HUES64 (cell line): Measurements from ENCODE around the gene LAMA2.
"Not testable (repeated sequence)": the region's sequence is repeated elsewhere in the genome, so short reads cannot be mapped to it uniquely, and the experiment has no call there.

Experiments
- H3K27ac ChIP-seq: 2 replicates; pipeline ENCODE4 v1.7.0; 2013; ENCODE audit warnings: low read depth, low read length, inconsistent platforms
- H3K27me3 ChIP-seq: 2 replicates; pipeline ENCODE4 v1.6.1; 2013; ENCODE audit warnings: mild to moderate bottlenecking, low read length; ENCODE audit not compliant: insufficient read depth
- H3K36me3 ChIP-seq: 2 replicates; pipeline ENCODE4 v1.6.1; 2013; ENCODE audit warnings: mild to moderate bottlenecking, low read length; ENCODE audit not compliant: insufficient read depth
- H3K4me1 ChIP-seq: 2 replicates; pipeline ENCODE4 v1.6.1; 2013; ENCODE audit warnings: mild to moderate bottlenecking, low read length, moderate library complexity; ENCODE audit not compliant: insufficient read depth
- H3K4me3 ChIP-seq: 2 replicates; pipeline ENCODE4 v1.5.1; 2013; ENCODE audit warnings: mild to moderate bottlenecking, low read length, moderate library complexity
- H3K9ac ChIP-seq: 2 replicates; pipeline ENCODE4 v1.6.1; 2013; ENCODE audit warnings: mild to moderate bottlenecking, low read depth, low read length
- H3K9me3 ChIP-seq: 2 replicates; pipeline ENCODE4 v1.6.1; 2013; ENCODE audit warnings: low read depth, low read length; ENCODE audit not compliant: insufficient read depth
- WGBS: fragments of 150-250, 120-280 bp; methylation state at CpG from one replicate; pipeline ENCODE4 v1.1.7; 2013; ENCODE audit warnings: missing lambda C conversion rate; 5-methylcytosine and 5-hydroxymethylcytosine counted together

LAMA2 gene

DNA sequence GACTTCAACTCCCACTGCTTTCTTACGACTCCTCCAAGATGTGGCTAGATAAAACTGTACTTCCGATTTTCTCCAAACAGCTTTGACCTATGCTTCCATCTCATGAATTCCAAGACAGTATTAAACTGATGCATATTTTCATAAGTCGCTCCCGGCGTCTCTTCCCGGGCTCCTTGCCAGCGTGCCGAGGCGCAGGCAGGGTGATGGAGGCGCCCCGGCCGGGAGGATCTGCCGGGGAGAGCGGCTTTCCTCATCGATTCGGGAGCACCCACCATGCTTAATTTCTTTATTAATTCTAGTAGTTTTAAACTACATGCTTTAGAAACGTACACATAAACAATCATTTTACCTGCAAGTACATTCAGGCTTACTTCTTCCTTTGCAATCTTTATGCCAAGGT lies 276.3 kb downstream of the LAMA2 start:
- H3K9ac ChIP-seq, H3K4me3 ChIP-seq, H3K27ac ChIP-seq, H3K4me1 ChIP-seq, H3K9me3 ChIP-seq, H3K36me3 ChIP-seq, H3K27me3 ChIP-seq: not testable (repeated sequence)
- WGBS, result 95% methylated on average over 14 of the region's 17 CpGs

GRCh38 chr6:129162605-129163004 lies 279.7 kb downstream of the LAMA2 start:
- H3K9me3 ChIP-seq, result no peaks in the 10 kb centered on the region
- no peak overlapping the region for H3K4me3 ChIP-seq
- no peaks in the 10 kb centered on the region for H3K36me3 ChIP-seq
- H3K4me1 ChIP-seq, result no peaks in the 10 kb centered on the region
- H3K9ac ChIP-seq, result no peak overlapping the region
- H3K27me3 ChIP-seq, result no peaks in the 10 kb centered on the region
- H3K27ac ChIP-seq, result no peak overlapping the region
- whole genome bisulfite sequencing, result 95% methylated on average over 1 of the region's 1 CpG

DNA sequence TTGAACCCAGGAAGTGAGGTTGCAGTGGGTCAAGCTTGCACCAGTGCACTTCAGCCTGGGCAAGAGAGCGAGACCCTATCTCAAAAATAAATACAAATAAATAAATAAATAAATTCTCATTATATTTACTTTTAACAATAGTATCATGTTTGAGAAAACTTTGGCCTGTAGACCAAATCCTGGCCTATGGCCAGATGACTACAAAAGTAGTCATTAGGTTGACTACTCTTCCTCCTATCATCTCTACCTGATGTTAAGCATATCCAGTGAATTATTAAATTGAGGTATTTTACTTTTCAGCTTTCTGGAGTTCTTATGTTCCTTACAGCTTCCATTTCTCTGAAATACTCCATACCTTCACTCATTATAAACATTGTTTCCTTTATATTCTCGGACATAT lies 280.6 kb downstream of the LAMA2 start:
- no peaks in the 10 kb centered on the region for H3K9me3 ChIP-seq

GRCh38 chr6:129164032-129164431 lies 281.1 kb downstream of the LAMA2 start:
- no peaks in the 10 kb centered on the region for H3K27me3 ChIP-seq
- no peaks in the 10 kb centered on the region for H3K36me3 ChIP-seq
- H3K9ac ChIP-seq, result no peak overlapping the region
- WGBS, result 100% methylated on average over 3 of the region's 3 CpGs
- no peaks in the 10 kb centered on the region for H3K4me1 ChIP-seq
- no peak overlapping the region for H3K4me3 ChIP-seq
- H3K27ac ChIP-seq, result no peak overlapping the region
- no peaks in the 10 kb centered on the region for H3K9me3 ChIP-seq

More for the DNA sequence above, 280.6 kb downstream of the LAMA2 start:
- no peak overlapping the region for H3K4me3 ChIP-seq
- H3K27me3 ChIP-seq, result no peaks in the 10 kb centered on the region
- no peak overlapping the region for H3K9ac ChIP-seq
- no peaks in the 10 kb centered on the region for H3K4me1 ChIP-seq
- 95% methylated on average over 1 of the region's 2 CpGs for WGBS
- H3K27ac ChIP-seq, result no peak overlapping the region
- H3K36me3 ChIP-seq, result no peaks in the 10 kb centered on the region

- not testable (repeated sequence) for H3K27ac ChIP-seq, H3K4me1 ChIP-seq, H3K9me3 ChIP-seq, H3K36me3 ChIP-seq, H3K27me3 ChIP-seq
- Histone ChIP-seq H3K4me3 (peak overlapping the region; percentile 60), H3K9ac (peak overlapping the region; percentile 75; the same call in 1 of the 2 replicates)
- 63% methylated on average over 20 of the region's 20 CpGs for WGBS
These were observed 289.5 kb downstream of the LAMA2 start for GRCh38 chr6:129172279-129172995.

DNA sequence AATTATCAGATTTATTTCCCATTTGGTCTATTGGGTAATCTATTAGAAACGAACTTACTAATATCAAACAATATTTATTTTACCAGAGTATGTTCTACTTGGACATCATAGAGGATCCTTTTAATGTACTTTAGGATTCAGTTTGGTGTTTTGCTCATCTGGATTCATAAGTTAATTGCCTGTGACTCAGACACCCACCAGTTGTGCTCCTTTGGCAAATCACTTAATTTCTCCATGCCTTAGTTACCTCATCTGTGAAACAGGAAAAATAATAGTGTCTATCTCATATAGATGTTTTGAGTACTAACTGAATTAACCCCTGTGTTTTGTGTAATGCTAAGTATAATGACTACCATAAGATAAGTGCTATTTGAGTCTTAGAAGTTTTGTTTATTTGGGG lies 292.1 kb downstream of the LAMA2 start:
- WGBS, result no CpG with 5 or more reads among the region's 1 CpG
- no peaks in the 10 kb centered on the region for H3K36me3 ChIP-seq

GRCh38 chr6:129177801-129178200 lies 294.9 kb downstream of the LAMA2 start:
- H3K27ac ChIP-seq, result no peak overlapping the region
- no peak overlapping the region for H3K4me3 ChIP-seq
- no peaks in the 10 kb centered on the region for H3K9me3 ChIP-seq
- H3K27me3 ChIP-seq, result no peaks in the 10 kb centered on the region
- WGBS, result 94% methylated on average over 4 of the region's 4 CpGs
- H3K4me1 ChIP-seq, result peaks cover 4% of the 10 kb centered on the region
- H3K36me3 ChIP-seq, result no peaks in the 10 kb centered on the region
- no peak overlapping the region for H3K9ac ChIP-seq

More for the DNA sequence above, 292.1 kb downstream of the LAMA2 start:
- Histone ChIP-seq H3K27me3 (no peaks in the 10 kb centered on the region), H3K9ac (no peak overlapping the region), H3K4me1 (peaks cover 4% of the 10 kb centered on the region), H3K9me3 (no peaks in the 10 kb centered on the region), H3K27ac (no peak overlapping the region), H3K4me3 (no peak overlapping the region)

DNA sequence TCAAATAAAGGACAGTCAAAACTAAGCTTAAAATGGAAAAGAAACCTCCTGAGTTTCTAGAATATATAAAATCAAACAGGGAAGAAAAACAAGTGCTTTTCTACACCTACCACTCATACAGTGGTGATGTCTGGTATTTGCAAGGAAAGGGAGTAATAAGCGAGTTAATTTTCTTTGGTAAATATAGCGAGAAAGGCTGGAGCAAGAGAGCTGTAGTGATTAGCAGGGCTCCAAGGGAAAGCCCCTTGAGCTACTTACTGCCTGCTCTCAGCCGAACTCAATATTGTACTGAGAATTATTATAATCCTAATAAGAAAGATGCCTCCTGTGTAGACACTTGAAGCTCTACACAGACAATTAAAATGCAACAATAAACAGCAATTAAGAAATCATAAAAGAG lies 296.3 kb downstream of the LAMA2 start:
- Histone ChIP-seq H3K9ac (no peak overlapping the region), H3K36me3 (no peaks in the 10 kb centered on the region), H3K9me3 (no peaks in the 10 kb centered on the region), H3K4me3 (no peak overlapping the region), H3K4me1 (no peaks in the 10 kb centered on the region), H3K27me3 (no peaks in the 10 kb centered on the region), H3K27ac (no peak overlapping the region)
- WGBS, result 84% methylated on average over 2 of the region's 3 CpGs

DNA sequence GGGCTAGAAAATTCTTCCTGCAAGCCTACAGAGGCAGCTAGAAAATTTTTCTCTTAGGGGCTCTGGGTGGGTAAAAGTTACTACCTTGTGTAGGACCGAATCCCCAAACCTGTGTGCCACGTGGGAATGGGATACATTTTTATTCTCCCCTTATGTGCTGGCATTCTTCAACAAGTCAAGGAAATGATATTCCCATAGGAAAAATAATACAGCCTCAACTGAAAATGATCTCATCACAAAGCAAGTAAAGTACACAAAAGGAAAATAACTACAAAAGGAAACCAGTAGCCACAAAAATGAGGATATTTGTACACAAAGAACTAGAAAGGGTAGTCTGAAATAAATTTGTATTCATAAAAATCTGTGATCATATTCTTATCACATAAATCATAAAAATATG lies 298.1 kb downstream of the LAMA2 start:
- Histone ChIP-seq H3K27me3 (no peaks in the 10 kb centered on the region), H3K27ac (0 out of 2 replicates have a peak overlapping the region, but pooled peaks have one; percentile 22)
- 90% methylated on average over 2 of the region's 2 CpGs for WGBS

DNA sequence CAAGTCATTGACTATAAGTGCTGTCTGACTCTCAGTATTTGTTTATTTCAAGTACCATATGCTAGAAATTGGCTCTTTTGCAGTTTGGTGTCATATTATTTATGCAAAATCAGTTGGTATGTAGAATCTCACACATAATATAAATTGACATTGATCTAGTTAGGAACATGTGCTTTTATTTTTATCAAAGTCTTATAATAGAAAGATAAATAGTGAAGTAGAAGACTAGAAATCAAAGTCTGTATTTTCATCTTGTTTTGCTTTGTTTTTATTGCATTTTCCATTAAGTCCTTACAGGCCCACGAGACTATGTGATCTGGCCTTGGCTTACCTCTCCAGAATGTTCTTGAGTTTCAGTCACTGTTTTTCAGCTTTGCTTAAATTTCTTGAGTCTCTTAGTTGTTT lies 300.3 kb downstream of the LAMA2 start:
- no peaks in the 10 kb centered on the region for H3K9me3 ChIP-seq
- H3K36me3 ChIP-seq, result no peaks in the 10 kb centered on the region
- H3K9ac ChIP-seq, result no peak overlapping the region
- no peaks in the 10 kb centered on the region for H3K27me3 ChIP-seq
- 90% methylated on average over 1 of the region's 1 CpG for WGBS
- peaks cover 11% of the 10 kb centered on the region; the same call in 1 of the 2 replicates for H3K4me1 ChIP-seq
- H3K4me3 ChIP-seq, result no peak overlapping the region
- H3K27ac ChIP-seq, result no peak overlapping the region

More for the DNA sequence above, 298.1 kb downstream of the LAMA2 start:
- Histone ChIP-seq H3K9ac (no peak overlapping the region), H3K36me3 (no peaks in the 10 kb centered on the region), H3K9me3 (no peaks in the 10 kb centered on the region), H3K4me1 (no peaks in the 10 kb centered on the region; the same call in 1 of the 2 replicates), H3K4me3 (no peak overlapping the region)

DNA sequence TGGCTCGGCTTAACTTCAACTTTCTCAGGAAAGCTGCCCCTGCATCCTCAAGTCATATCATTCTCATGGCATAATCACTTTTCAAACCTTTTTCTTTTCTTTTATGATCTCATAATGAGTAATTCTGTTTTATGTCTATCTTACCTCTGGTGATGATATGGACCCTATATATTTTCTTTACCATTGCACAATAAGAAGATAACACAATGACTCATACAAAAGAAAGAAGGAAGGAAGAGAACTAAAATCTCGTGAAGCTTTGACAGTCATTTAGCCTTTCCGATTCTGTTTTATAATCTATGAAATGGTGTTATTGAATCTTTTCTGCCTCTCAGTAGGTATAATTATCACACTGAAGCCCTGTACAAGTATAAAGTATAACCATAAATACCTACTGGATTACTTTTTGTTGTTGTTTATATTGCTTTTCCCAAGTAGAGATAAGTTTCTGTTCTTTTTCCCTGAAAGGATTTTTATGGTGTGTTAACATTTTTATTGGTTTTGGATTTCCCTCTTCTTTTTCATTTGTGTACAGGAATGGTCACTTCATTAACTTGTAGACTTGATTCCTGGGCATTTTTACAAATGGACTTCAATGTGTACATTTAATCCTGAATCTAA lies 300.9 kb downstream of the LAMA2 start:
- no peak overlapping the region for H3K27ac ChIP-seq

More for the DNA sequence above, 300.9 kb downstream of the LAMA2 start:
- Histone ChIP-seq H3K36me3 (no peaks in the 10 kb centered on the region), H3K9ac (no peak overlapping the region), H3K4me1 (peaks cover 11% of the 10 kb centered on the region; the same call in 1 of the 2 replicates), H3K4me3 (no peak overlapping the region), H3K27me3 (no peaks in the 10 kb centered on the region), H3K9me3 (no peaks in the 10 kb centered on the region)
- 90% methylated on average over 1 of the region's 3 CpGs for WGBS
